BE2C (cell line): ENCODE data around the gene SPDYA.
"Not testable (repeated sequence)": the region's sequence is repeated elsewhere in the genome, so short reads cannot be mapped to it uniquely, and the experiment has no call there.

Experiments
- DNase-seq: peaks from one replicate; pipeline ENCODE4 v3.0.0-alpha.2; 2020
- H3K27me3 ChIP-seq: fragments of 250-450 bp; sonication (Bioruptor Pico); 2 replicates; pipeline ENCODE4 v1.5.1; 2020; ENCODE audit warnings: mild to moderate bottlenecking
- H3K36me3 ChIP-seq: fragments of 250-450 bp; sonication (Bioruptor Pico); 2 replicates; pipeline ENCODE4 v1.5.1; 2020; ENCODE audit warnings: mild to moderate bottlenecking
- H3K4me1 ChIP-seq: fragments of 250-450 bp; sonication (Bioruptor Pico); 2 replicates; pipeline ENCODE4 v1.5.1; 2020
- H3K4me3 ChIP-seq: 2 replicates; pipeline ENCODE4 v1.5.1; 2011; ENCODE audit warnings: low read depth, low read length
- H3K9me3 ChIP-seq: fragments of 250-450 bp; sonication (Bioruptor Pico); 2 replicates; pipeline ENCODE4 v1.5.1; 2020
- TF ChIP-seq, protein P1 (sequence below): IDR thresholded peaks from 2 replicates; pipeline ENCODE4 v1.5.1; 2012; ENCODE audit warnings: mild to moderate bottlenecking, low read depth, low read length

Gene SPDYA

DNA sequence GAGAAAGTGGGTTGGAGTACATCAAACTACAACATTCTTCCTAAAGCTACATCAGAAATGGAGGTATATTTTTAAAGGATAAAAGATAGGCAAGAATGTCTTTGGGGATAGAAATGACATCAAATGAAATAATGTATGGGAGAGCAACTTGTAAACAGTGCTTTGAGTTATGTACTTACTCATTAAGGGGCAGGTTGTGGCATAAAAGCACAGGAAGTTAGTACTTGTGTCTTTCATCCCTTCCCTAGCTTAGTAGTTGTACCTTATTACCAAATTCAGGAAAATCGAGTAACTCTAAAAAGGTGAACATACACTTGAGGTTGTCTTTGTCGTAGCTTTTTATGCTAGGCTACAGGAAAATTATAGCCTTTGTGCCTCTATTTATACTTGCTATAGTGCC is 30.1 kb upstream of the SPDYA start:
- Histone ChIP-seq H3K4me3 (no peak overlapping the region), H3K36me3 (peaks cover 78% of the 10 kb centered on the region), H3K27me3 (no peaks in the 10 kb centered on the region), H3K9me3 (no peaks in the 10 kb centered on the region), H3K4me1 (no peaks in the 10 kb centered on the region)
- TF ChIP-seq, protein P1, sequence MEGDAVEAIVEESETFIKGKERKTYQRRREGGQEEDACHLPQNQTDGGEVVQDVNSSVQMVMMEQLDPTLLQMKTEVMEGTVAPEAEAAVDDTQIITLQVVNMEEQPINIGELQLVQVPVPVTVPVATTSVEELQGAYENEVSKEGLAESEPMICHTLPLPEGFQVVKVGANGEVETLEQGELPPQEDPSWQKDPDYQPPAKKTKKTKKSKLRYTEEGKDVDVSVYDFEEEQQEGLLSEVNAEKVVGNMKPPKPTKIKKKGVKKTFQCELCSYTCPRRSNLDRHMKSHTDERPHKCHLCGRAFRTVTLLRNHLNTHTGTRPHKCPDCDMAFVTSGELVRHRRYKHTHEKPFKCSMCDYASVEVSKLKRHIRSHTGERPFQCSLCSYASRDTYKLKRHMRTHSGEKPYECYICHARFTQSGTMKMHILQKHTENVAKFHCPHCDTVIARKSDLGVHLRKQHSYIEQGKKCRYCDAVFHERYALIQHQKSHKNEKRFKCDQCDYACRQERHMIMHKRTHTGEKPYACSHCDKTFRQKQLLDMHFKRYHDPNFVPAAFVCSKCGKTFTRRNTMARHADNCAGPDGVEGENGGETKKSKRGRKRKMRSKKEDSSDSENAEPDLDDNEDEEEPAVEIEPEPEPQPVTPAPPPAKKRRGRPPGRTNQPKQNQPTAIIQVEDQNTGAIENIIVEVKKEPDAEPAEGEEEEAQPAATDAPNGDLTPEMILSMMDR = no peak
- DNase-seq = no peak

DNA sequence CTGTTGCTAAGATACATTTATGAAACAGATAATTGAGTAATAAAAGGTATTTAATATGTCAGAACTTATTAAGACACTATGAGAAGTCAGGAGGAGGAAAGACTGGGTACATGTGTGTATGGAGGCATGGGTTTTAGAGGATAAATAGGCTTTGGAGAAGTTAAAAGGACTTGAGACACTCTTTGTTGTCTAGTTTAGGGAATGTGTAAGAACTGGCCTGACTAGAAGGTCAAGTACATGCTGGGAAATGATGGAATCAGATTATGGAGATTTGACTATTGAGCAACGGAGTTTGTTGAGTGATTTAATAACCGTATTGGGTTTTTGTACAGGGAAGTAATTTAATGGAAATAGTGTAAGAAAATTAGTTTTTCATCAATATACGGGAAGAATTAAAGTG is 28.2 kb upstream of the SPDYA start:
- TF ChIP-seq, protein P1 = no peak
- Histone ChIP-seq H3K36me3 (peaks cover 92% of the 10 kb centered on the region), H3K27me3 (no peaks in the 10 kb centered on the region), H3K4me3 (no peak overlapping the region), H3K9me3 (no peaks in the 10 kb centered on the region), H3K4me1 (no peaks in the 10 kb centered on the region)
- no peak for DNase-seq

DNA sequence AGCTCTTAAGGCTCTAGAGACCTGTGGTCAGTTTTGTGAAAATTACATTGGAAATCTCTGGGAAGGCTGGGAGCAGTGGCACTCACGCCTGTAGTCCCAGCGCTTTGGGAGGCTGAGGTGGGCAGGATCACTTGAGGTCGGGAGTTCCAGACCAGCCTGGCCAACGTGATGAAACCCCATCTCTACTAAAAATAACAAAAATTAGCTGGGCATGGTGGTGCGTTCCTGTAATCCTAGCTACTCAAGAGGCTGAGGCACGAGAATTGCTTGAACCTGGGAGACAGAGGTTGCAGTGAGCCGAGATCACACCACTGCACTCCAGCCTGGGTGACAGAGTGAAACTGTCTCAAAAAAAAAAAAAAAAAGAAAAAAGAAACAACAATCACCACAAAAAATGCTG is 26.1 kb upstream of the SPDYA start:
- H3K36me3 ChIP-seq = peaks cover 90% of the 10 kb centered on the region
- not testable (repeated sequence) for H3K9me3 ChIP-seq, H3K27me3 ChIP-seq, H3K4me1 ChIP-seq, H3K4me3 ChIP-seq, DNase-seq

DNA sequence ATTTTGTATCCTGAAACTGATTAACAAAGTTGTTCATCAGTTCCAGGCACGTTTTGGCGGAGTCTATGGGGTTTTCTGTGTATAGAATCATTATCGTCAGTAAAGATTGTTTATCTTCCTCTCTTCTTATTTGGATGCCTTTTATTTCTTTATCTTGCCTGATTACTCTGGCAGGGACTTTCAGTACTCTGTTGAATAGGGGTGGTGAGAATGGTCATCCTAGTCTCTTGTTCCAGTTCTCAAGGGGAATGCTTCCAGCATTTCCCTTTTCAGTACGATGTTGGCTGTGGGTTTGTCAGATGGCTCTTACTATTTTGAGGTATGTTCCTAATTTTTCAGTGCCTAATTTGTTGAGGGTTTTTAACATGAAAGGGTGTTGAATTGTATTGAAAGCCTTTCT is 14.0 kb upstream of the SPDYA start:
- TF ChIP-seq, protein P1 = no peak
- Histone ChIP-seq H3K36me3 (peaks cover 89% of the 10 kb centered on the region), H3K9me3 (no peaks in the 10 kb centered on the region; the same call in 1 of the 2 replicates), H3K4me3 (no peak overlapping the region), H3K4me1 (no peaks in the 10 kb centered on the region), H3K27me3 (no peaks in the 10 kb centered on the region)
- no peak for DNase-seq

DNA sequence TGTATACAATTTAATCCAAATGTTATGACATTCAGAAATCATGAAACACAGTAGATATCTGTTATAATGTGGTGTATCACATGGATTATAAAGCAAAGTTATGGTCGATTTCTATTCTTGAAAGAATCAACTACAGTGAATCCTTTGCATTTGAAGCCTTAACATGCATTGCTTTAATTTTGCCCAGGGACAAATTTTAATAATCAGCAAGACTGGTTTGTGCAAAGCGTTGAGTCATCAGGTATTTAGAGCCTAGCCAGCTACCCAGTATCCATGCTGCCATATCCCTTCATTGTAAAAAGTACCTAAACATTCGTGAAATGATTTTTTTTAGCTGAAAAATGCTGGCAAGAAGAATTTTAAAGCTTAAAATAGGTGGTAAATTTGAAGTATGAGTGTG is 8.9 kb upstream of the SPDYA start:
- DNase-seq = no peak
- H3K36me3 ChIP-seq = peaks cover 58% of the 10 kb centered on the region

DNA sequence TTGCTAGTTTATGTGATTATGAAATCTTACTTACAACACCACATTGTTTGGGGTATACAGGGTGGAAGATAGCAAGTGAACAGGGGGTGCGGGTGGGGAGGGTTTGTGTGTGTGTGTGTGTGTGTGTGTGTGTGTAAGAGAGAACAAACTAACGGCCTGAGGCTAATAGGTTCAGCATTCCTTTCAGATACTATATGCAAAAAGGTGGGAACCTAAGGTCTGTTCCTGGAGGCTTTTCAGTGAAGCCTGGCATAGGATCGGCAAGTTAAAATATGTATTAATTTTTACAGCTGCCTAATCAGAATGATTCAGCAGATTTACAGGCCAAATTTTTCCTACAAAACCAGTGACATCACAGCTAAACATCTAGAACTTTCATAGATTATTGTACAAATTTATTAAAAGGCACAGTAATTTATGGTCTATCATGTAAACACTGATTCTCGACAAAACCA is 7.6 kb upstream of the SPDYA start:
- H3K27me3 ChIP-seq = no peaks in the 10 kb centered on the region
- H3K4me3 ChIP-seq = no peak overlapping the region
- H3K4me1 ChIP-seq = no peaks in the 10 kb centered on the region
- H3K36me3 ChIP-seq = peaks cover 49% of the 10 kb centered on the region
- TF ChIP-seq, protein P1 = no peak
- no peaks in the 10 kb centered on the region for H3K9me3 ChIP-seq
- DNase-seq = no peak

More for the DNA sequence above, 8.9 kb upstream of the SPDYA start:
- Histone ChIP-seq H3K4me1 (no peaks in the 10 kb centered on the region), H3K4me3 (no peak overlapping the region), H3K27me3 (no peaks in the 10 kb centered on the region), H3K9me3 (no peaks in the 10 kb centered on the region)
- TF ChIP-seq, protein P1 = no peak

DNA sequence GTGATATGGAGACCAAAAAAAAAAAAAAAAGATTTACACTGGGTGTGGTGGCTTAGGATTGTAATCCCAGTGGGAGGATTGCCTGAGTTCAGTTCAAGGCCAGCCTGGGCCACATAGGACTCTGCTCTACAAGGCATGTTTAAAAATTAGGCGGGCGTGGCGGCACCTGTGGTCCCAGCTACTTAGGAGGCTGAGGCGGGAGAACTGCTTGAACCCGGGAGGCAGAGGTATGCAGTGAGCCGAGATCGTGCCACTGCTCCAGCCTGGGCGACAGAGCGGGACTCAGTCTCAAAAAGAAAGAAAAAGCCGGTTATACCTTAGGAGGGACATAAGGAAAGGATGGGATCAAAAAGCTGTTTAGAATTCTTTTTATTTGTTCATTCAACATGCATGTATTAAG is 707 bp upstream of the SPDYA start:
- H3K4me1 ChIP-seq = no peaks in the 10 kb centered on the region
- H3K4me3 ChIP-seq = peak overlapping the region; percentile 60
- no peaks in the 10 kb centered on the region for H3K27me3 ChIP-seq
- peaks cover 4% of the 10 kb centered on the region; the same call in 1 of the 2 replicates for H3K36me3 ChIP-seq
- peaks cover 6% of the 10 kb centered on the region for H3K9me3 ChIP-seq
- TF ChIP-seq, protein P1 = no peak
- DNase-seq = no peak
